ENCODE results near the gene SSTR3.

SSTR3 gene

DNA sequence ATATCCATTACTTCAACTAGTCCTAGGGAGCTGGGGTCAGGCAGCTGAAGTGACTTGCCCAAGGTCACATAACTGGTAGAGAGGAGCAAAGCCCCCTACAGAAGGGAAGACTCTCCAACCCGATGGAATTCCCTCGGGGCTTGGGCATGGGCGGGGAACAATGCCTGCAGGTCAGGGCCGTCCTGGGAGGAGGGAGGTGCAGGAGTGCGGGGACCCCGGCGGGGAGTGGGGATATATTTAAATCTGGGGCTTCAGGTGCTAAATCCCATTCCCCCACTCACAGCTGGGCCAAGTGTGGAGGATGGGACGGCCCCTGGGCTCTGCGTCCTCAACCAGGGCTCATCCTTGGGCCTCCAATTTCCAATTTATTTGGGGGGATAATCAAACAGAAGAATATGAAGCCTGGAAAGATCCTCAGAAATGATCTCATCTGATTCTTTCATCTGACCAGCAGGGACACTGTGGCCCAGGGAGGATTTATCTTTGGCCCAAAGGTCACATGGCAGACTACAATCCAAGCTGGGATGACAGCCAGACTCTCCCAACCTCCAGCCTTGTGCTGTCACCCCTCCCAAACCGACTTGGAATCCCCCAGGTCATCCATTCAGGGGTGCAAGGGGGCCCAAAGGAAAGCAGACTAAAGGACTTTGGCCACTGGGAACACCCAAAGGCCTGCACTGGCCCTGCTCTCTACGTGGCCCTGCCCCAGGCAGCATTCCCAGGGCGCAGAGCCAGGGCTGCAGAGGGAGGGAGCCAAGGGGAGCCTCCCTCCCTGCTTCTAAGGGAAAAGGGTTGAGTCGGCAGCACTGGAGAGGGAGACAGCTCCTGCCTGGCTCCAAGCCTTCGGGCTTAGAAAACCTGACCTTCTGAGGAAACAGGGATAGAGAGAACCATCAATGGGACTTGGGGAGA is 15.5 kb downstream of the SSTR3 start:
- DNase-seq (ENCODE audit: low read depth), result peak; percentile 67

DNA sequence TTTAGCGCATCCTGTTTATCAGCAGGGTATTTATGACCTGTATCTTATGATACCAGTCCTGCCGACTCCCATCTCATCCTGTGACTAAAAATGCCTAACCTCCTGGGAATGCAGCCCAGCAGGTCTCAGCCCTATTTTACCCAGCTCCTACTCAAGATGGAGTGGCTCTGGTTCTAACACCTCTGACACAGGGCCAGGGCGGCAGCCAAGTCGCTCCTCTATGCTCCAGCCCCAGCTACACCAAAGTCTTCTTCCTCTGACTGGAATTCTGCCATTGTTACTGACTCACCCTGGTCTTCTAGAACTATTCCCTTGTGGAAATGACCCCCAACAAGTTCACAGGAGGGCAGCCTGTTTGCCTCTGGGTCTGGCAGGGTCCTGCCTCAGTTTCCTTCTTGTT is 16.4 kb downstream of the SSTR3 start:
- no peak for DNase-seq (ENCODE audit: low read depth)

GRCh38 chr22:37194750-37195149 is 17.5 kb downstream of the SSTR3 start:
- no peak for DNase-seq (ENCODE audit: low read depth)

- peak; percentile 54 for DNase-seq (ENCODE audit: low read depth)
Measured at GRCh38 chr22:37193629-37194191, 18.6 kb downstream of the SSTR3 start.

GRCh38 chr22:37192741-37193140 is 19.5 kb downstream of the SSTR3 start:
- DNase-seq (ENCODE audit: low read depth), result no peak

DNA sequence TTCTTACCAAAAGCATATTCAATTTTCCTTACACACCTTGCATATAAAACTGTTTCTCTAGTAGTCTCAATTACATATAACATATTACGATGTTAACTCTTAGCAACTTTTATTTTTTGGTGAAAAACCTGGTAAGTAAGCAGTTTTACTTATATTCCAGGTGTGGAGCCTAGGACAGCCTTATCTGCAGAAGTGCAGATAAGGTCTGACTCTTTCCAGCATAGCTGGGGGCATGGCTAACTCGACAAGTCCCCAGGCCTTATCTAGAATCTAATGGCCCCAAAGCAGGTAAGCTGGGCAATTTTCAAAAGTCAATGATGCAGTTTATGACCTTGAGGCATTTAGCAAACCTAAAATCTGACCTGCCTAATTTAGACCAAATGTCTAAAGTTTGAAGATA is 20.1 kb downstream of the SSTR3 start:
- no peak for DNase-seq (ENCODE audit: low read depth)

DNA sequence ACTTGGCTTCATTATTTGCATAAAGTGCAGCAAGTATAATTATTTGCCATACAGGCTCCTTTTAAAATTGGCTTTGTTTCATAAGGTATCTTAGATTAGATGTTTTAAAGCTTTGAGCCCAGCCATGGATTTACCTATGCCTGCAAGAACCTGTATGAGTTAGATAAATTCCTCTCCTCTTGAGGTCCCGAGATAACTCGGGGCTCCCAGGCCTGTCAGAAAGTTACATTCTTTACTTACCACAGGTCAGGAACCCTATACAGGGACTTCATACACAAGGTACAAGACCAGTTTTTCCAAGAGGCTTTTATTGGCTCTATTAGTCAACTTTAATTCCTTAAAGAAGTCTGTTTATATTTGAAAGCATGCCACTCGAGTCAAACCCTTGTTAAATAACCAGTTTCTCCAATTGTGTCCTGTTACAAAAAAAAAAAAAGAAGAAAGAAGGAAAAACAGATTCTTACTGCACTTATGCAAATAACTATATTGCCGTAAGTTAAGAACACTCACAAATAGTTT is 22.0 kb downstream of the SSTR3 start:
- no peak for DNase-seq (ENCODE audit: low read depth)

- DNase-seq (ENCODE audit: low read depth), result no peak
Measured at GRCh38 chr22:37188901-37189466, 23.3 kb downstream of the SSTR3 start.

- DNase-seq (ENCODE audit: low read depth), result no peak
Measured at GRCh38 chr22:37187891-37188761, 24.2 kb downstream of the SSTR3 start, which contains the start of gene C1QTNF6. Gene C1QTNF6 (minus strand): TSS chr22:37188247. CDS start chr22:37188213, 34 bp downstream.

DNA sequence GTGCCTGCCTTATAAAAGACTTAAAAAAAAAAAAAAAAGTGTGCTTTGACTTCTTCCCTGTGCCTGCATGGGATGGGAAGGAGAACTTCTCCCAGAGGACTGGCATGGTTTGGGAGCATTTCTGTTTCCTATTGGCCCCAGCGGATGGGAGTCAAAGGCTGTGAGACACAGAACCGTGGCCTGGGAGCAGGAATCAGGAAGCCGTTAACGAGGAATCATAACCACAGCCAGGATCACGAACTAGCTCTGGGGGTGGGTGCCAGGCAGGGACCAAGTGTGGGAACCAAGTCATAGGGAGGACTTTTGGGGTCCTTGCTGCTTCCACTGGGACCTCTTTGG is 24.8 kb downstream of the SSTR3 start:
- no peak for DNase-seq (ENCODE audit: low read depth)

- no peak for DNase-seq (ENCODE audit: low read depth)
Measured at GRCh38 chr22:37186997-37187522, 25.2 kb downstream of the SSTR3 start.

DNA sequence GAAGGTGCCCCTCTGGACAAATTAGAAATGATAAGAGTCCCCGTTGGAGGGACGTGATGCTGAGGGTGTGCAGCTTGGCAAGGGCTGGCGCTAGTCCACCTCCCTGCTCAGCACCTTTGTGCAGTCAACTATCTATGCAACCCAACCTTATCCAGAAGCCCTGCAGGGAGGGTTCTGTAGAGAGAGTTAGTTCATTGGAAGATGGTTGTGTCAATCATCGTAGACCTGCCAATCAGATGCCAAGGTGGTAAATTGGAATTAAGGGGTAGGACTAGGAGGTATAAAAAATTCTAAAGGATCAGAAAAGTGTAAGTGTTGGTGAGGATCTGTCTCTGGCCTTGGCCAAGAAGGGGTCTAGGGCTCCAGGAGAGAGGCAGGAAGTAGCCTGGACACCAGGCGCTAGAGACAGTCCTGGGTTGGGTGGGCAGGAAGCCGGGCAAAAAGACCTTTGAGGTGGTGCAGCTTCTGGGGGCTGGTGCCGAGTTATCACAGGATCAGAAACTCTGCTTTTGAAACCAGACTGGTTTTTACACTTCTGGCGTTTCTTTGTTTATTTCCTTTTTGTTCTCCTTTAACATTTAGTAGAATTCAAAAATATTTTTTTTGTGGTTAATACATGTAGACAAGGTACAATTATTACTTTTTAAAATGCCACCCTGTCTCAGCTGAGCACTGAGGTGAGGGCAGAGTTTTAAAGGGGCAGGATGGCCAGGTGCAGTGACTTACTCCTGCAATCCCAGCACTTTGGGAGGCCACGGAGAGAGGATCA is 25.9 kb downstream of the SSTR3 start:
- peak; percentile 88 for DNase-seq (ENCODE audit: low read depth)

DNA sequence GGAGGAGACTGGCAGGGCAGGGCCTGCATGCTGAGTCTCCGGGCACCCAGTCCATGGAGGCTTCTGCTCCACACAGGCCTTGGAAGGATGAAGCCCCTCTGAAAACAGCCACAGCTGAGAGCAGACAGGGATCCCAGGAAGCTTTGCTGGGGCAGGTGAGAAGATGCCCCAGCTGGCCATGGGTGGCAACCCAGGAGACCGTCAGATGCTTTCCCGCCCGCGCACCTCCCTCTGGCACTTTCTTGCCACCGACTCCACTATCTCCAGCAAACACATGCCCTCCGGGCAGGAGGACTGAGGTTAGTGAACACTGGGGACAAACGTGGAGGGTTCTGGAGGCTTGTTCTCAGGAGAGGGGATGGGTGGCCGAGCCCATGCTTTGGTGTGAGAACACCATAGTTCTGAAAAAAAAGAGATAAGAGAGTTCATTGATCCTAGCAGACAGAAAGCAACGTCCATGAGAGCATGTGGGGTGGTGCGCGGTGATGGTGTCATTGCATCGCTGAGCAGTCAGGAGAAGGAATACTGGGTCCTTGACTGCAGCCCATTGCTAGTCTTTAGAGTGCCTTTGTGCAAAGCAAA is 26.5 kb downstream of the SSTR3 start:
- no peak for DNase-seq (ENCODE audit: low read depth)

GRCh38 chr22:37184816-37185541 is 27.3 kb downstream of the SSTR3 start:
- DNase-seq (ENCODE audit: low read depth), result no peak

DNA sequence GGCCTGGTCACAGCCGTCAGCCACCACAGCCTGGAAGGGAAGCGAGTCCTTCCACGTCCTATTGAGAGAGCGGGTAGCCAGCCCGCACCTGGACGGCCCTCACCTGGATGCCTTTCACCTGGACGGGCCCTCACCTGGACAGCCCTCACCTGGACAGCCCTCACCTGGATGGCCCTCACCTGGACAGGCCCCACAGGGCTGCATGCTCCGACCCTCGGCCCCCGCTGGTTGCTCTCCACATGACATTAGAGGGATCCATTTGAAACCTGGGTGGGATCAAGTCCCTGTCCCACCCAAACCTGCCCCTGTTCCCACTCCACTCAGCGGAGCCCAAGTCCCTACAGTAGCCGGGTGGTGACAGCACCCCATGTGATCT is 27.9 kb downstream of the SSTR3 start:
- DNase-seq (ENCODE audit: low read depth), result no peak

- no peak for DNase-seq (ENCODE audit: low read depth)
Measured at GRCh38 chr22:37183432-37184379, 28.6 kb downstream of the SSTR3 start.

GRCh38 chr22:37182949-37183245 is 29.4 kb downstream of the SSTR3 start:
- DNase-seq (ENCODE audit: low read depth), result no peak

GRCh38 chr22:37182101-37182948 is 30.0 kb downstream of the SSTR3 start:
- DNase-seq (ENCODE audit: low read depth), result no peak

Measured in iris pigment epithelial cell (primary cell).